ENCODE data around the gene RB1.
"Not testable (repeated sequence)": the region's sequence is repeated elsewhere in the genome, so short reads cannot be mapped to it uniquely, and the experiment has no call there.

The RB1 gene

DNA sequence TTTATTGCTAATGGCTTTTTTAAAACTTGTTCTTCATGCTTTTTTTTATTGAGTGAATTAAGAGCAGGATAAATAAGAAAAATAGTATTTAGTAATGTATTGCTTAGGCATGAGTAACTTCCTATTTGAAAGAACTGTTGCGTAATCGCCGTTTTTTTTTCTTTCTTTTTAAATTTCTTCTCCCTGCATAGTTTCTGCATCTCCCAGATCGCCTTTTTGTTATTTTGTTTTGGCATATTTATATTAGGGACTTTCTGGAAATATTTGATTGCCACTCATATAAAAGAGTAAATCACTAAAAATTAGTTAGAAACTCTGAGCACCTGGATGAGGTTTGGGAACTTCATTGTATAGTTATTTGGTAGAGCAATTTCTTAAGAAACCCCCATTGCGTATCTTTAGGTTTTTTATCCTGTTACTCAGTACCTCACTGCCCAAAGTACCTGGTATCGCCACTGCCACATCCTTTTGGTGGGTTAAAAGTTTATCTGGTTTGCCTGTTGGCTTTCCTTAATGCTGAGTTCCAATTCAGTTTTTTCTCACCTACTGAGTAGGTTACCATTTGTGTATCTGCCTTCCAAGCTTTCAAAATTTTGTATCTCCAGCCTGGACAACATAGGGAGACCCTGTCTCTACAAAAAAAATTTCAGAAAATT lies 145.5 kb downstream of the RB1 start:
- no peak for DNase-seq (ENCODE audit: low read depth in 2 of 2)

DNA sequence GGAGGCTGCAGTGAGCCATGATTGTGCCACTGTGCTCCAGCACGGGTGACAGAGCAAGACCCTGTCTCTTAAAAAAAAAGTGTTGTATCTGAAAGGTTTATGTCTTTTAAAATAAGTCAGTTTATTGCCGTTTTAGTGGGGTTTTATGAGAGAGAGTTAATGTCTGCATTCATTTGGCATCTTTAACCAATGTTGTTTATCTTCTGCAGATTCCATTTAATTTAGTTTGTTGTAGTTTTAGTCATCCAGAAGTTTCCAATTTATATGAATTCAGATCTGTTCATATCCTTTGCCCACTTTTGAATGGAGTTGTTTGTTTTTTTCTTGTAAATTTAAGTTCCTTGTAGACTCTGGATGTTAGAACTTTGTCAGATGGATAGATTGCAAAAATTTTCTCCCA lies 146.1 kb downstream of the RB1 start:
- DNase-seq (ENCODE audit: low read depth in 2 of 2): no peak

DNA sequence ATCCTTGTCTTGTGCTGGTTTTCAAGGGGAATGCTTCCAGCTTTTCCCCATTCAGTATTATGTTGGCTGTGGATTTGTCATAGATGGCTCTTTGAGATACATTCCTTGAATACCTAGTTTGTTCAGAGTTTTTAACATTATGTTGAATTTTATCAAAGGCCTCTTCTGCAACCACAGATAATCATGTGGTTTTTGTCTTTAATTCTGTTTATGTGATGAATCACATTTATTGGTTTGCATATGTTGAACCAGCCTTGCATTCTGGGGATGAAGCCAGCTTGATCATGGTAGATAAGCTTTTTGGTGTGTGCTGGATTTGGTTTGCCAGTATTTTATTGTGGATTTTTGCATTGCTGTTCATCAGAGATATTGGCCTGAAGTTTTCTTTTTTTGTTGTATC lies 147.6 kb downstream of the RB1 start:
- not testable (repeated sequence) for DNase-seq (ENCODE audit: low read depth in 2 of 2)

DNA sequence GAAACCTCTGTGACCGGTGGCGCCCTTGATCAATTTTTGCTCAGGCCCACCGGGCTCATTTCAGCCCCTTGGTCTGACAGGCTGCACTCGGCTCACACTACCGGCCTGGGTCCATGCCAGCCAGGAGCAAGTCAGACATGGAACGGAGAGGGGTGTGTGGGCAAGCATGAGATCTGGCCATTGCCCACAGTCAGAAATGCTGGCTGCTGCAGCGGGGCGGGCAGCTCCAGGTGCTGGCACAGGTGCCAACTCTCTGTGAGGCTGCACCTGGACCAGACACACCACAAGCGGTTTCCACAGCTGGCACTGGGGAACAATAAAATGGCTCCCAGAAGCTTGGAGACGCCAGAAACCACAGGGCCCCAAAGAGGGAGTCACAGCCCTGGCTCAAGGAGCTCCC lies 153.0 kb downstream of the RB1 start:
- no peak for DNase-seq (ENCODE audit: low read depth in 2 of 2)

DNA sequence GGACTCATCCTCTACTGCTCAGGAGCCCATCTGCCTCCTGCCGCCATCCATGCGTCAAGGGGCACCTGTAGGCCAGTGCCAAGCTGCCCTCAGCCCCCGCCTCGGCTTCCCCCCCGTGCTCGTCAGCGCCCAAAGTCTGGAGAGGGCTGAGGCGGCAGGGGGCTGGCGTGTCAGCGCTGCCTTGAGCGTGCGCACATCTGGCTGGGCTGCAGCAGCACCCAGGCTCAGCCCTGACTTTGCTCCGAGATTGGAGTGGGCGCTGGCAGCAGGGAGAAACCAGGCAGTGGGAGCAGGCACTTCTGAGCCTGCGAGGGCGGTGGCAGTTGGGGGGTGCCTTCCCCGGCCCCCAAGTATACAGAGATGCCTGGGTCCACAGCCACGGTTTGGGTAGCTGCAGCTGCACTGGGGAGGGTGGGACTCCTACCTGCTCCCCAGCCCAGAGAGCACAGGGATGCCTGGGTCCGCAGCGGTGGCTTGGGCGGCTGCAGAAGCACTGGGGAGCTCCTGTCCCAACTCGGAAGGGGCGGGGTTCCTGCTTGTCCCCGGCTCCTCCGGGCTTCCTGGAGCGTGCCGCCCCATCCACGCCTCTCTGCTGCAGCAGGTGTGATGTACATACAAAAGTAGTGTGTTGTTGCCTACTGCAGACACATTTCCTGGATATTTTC lies 154.2 kb downstream of the RB1 start:
- no peak for DNase-seq (ENCODE audit: low read depth in 2 of 2)

DNA sequence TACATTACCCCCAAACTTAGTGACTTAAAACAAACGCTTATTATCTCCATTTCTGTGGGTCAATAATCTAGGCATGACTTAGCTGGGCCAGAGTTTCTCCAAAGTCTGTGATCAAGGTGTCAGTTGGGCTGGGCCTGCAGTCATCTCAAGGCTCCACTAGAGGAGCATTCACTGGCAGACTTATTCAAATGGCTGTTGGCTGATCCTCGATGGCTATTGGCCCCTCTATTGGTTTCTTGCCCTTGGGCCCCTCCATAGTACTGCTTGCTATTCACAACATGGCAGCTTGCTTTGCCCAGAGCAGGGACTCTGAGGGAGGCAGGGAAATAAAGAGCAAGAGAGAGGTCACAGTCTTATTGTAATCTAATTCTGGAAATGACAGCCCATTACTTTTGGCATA lies 171.7 kb downstream of the RB1 start:
- no peak for DNase-seq (ENCODE audit: low read depth in 2 of 2)

DNA sequence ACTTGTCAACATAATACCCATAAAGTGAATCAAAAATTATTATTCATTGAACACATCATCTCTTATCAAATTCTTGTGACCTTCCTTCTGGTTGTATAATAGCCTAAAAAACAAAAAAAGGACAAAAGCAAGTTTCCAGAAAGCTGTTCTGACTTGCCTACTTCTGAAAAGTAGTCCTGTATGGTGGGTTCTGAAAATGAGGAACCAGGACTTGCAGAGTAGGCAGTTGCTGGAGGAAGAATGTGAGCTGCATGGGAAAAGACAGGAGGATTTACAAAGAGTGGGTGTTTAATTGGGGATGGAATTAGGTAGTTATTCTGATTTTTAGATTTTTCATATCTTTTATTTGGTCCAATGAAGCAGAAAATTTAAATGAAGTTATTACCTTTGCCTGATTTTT lies 172.7 kb downstream of the RB1 start:
- DNase-seq (ENCODE audit: low read depth in 2 of 2): no peak

DNA sequence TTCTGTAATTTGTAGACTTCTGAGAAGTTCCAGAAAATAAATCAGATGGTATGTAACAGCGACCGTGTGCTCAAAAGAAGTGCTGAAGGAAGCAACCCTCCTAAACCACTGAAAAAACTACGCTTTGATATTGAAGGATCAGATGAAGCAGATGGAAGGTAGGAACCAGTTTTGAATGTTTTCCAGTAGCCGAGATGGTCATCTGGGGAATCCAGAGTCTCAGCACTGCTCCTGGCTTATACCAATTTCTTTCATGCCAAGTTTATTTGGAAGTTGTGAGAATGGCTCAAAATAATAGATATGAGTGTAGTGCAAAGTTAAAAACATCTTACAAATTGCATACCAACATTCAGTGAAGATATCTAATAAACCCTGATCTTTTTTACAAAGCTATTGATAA lies 173.1 kb downstream of the RB1 start:
- DNase-seq (ENCODE audit: low read depth in 2 of 2): no peak

DNA sequence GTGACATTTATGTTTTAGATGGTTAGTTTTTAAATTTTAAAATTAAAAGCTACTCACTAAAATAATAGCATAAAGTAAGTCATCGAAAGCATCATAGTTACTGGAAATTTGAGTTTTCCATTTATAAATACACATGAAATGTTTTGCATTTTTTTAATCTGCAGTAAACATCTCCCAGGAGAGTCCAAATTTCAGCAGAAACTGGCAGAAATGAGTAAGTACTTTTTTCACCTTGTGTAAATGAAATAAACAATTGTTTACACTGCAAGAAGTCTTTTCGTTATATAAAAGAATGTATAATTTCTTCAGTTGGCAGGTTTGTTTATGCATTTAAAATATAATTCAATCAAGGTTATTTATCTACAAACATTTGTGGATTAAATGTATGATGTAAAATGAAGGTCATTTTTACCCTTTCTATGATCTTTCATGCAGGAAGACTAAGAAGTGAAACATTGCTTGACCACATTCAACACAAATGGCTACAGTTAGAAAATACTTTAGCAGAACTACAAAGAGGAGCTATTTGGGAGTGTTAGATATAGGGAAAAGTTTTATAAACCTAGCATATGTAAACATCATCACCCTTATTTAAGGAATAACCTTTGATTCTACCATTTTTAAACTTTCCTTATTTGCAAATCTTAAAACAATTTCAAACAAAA lies 173.8 kb downstream of the RB1 start:
- no peak for DNase-seq (ENCODE audit: low read depth in 2 of 2)

DNA sequence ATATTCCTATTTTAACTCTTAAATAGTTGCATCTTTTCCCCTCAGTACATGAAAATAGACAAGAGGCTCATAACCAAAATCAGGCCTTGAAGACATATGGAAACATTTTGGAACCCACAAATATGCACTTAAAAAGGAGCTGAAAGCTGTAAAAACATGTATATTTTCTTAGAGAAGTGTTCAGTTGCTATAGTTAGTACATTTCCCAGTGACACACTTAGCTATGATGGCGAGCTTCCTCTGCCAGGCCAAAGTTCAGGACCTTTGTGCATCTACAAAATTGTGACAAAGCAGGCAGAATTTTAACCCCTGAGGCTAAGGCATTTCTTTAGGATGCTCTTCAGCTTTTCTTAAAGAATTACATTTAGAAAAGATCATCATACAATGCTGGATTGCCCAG lies 174.8 kb downstream of the RB1 start:
- no peak for DNase-seq (ENCODE audit: low read depth in 2 of 2)

DNA sequence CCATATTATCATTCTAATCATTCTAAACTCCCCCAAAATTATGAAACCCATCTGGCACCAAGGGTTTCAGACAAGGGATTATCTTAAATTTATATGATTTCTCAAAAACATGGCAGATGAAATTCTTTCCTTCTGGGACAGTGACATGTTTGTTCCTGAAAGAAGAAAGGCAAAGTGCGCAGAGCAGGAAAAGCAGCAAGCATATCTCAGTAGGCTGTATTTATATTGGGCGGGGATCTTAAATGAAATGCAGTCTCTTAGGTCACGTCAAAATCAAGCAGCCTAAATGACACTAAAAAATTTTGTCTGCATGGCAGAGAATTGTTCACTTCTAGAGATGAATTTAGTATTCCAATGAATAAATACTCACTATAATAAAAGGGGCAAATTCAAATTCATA lies 180.0 kb downstream of the RB1 start:
- DNase-seq (ENCODE audit: low read depth in 2 of 2): no peak

DNA sequence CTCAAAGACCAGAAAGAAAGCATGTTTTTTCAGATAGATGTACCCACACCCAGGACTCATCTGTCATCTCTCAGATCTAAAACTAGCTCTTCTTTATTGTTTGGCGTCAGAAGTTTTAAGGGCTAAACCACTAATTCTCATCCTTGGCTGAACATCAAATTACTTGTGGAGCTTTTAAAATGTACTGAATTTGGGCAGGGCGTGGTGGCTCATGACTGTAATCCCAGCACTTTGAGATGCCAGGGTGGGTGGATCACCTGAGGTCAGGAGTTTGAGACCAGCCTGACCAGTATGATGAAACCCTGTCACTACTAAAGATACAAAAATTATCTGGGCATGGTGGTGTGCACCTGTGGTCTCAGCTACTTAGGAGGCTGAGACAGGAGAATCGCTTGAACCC lies 181.9 kb downstream of the RB1 start:
- DNase-seq (ENCODE audit: low read depth in 2 of 2): no peak

DNA sequence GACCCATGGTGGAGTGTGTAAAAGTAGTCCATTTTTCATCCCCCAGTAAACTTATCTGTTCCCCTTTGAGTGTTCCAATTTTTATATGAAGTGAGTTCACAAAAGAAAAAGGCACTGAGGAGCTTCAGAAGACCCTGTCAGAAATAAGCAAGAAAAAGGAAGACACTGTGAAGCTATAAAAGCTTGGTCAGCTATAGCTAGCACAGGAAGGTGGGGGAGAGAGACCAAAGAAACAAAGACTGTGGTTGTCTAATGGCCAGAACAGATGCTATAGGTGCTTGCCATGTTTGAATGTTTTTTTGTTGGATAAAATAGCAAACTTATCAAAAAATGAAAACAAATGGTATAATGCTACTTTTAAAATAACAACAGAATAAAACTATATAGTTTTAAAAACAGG lies 182.8 kb downstream of the RB1 start:
- no peak for DNase-seq (ENCODE audit: low read depth in 2 of 2)

DNA sequence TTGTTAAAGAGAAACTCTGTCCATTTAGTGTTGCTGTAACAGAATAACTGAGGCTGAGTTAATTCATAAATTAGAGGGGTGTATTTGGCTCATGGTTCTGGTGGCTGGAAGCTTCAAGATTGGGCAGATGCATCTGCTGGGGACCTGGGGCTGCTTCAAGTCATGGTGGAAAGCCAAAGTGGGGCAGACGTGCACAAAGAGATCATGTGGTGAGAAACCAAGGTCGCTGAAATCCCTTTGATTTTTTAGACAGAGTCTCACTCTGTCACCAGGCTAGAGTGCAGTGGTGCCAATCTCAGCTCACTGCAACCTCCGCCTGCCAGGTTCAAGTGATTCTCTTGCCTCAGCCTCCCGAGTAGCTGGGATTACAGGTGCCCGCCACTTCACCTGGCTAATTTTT lies 183.3 kb downstream of the RB1 start:
- no peak for DNase-seq (ENCODE audit: low read depth in 2 of 2)

DNA sequence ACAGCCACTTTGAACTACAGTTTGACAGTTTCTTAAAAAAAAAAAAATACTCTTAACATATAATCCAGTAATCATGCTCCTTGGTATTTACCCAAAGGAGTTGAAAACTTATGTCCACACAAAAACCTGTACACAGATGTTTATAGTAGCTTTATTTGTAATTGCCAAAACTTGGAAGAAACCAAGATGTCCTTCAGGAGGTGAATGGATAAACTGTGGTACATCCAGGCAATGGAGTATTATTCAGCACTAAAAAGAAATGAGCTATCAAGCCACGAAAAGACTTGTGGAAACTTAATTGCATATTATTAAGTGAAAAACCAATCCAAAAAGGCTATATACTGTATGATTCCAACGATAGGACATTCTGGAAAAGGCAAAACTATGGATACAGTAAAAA lies 184.4 kb downstream of the RB1 start:
- no peak for DNase-seq (ENCODE audit: low read depth in 2 of 2)

DNA sequence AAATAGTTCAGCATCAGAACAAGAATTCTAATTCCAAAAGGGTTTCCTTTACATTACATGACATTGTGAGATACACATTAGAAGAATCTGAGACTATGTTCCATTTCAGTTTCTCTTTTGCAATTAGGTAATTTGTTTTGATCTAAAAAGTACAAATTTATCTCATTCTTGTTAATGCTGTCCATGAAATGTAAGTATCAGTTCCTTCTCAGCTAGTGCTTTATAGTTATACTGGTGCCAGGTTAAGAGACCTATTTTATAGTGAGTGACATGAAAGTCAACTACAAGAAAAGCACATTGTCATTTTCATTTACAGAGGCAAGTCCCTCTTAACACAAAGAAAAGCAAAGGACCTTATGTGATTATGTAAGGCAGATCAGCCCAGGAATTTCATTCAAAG lies 185.4 kb downstream of the RB1 start:
- no peak for DNase-seq (ENCODE audit: low read depth in 2 of 2)

DNA sequence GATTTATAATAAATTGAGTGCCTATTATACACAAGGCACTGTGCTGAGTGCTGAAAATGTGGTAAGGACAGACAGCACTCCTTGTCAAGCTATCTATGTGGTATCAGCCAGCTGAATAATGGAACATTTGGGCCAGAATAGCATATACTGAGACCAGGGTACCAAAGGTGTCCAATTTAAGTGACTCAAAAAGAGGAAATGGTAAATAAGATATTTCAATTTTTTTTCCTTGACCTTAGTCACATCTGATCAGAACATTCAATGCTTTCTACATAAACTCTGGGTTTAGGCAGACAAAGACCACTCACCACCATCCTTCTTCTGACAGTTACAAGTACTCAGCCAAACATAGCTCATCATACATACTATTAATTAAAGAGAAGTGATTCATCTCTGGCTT lies 186.1 kb downstream of the RB1 start:
- no peak for DNase-seq (ENCODE audit: low read depth in 2 of 2)

DNA sequence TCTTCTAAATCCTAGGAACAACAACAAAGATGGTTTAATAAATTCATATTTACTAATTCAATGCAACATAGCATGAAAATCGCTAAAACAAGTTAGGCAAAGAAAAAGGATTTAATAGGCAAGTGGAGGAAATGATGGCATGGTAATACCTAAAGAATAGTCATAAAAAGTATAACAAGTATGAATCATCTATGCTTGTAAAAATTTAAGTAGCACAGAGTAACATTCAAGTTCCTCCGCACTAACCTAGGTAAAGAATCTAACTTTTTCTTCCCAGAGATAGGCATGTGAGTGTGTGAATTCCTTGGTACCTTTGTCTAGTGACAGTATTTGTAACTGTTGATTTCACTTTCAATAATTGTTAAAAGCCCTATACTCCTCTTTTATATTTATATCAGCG lies 186.7 kb downstream of the RB1 start:
- DNase-seq (ENCODE audit: low read depth in 2 of 2): no peak

DNA sequence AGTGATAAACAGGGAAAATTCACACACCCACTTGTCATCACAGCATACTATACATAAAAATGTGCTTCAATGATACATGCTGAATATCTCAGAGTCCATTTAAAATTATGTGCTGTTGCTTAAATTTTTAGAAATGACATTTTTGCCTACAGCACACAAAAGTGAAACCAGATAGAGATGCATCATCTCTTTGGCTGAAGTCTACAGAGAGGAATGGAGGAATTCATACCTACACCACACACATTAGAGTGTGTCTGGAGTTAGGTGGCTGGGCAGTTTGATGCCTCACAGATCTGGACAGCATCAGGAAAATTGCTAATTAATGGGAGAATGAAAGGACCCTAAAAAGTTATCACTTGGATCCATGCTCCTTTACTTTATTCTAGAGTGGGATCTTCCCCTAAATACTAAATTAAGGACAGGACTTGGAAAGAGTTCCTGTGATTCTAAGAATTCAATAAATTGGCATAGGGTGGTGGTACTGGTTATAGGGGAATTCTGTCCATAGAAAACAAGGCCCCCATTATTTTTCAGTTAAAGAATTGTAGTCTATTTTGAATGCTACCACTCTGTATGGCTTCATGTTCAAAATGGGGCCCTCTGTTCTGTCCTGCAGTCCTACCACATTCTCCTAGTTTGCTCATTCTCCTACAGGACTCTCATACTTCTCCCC lies 188.0 kb downstream of the RB1 start:
- DNase-seq (ENCODE audit: low read depth in 2 of 2): no peak

DNA sequence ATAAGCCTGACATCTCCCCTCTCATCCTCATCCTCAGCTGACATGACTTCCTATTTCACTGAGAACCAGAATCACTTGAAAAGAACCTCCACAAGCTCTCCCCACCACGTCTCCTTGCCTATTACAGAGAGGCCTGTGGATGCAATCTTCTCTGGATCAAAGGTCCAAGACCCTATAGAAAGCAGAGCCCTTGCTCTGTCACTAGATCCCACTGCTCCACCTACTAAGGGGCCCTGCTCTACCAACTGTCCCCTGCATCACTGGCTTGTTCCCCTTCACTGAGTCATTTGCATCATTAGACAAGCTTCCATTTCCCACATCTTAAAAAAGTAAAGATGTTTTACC lies 188.5 kb downstream of the RB1 start:
- no peak for DNase-seq (ENCODE audit: low read depth in 2 of 2)

DNA sequence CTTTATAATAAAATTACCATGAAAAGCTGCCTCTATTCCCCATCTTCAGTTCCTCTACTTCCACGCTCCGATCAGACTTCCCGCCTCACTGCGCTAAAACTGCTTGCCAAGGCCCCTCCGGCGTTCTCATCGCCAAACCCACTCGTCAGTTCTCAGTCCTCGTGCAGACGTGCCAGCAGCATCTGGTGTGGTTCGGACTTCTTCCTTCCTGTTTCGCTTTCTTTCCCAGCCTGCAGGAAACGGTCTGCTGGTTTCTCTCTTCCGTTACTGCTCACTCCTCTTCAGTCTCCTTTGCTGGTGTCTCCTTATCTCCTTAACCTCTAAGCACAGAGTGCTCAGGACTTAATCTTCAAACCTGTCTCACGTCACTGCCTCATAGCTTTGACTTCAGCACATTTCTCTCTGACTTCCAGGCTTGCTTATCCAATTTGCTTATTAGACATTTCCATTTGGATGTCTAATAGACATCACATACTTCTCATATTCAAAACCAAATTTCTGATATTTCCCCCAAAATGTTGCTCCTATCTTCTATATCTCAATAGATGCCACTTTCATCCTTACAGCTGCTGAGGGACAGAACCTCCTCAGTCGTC lies 189.0 kb downstream of the RB1 start:
- DNase-seq (ENCODE audit: low read depth in 2 of 2): peak; percentile 53 to 54

DNA sequence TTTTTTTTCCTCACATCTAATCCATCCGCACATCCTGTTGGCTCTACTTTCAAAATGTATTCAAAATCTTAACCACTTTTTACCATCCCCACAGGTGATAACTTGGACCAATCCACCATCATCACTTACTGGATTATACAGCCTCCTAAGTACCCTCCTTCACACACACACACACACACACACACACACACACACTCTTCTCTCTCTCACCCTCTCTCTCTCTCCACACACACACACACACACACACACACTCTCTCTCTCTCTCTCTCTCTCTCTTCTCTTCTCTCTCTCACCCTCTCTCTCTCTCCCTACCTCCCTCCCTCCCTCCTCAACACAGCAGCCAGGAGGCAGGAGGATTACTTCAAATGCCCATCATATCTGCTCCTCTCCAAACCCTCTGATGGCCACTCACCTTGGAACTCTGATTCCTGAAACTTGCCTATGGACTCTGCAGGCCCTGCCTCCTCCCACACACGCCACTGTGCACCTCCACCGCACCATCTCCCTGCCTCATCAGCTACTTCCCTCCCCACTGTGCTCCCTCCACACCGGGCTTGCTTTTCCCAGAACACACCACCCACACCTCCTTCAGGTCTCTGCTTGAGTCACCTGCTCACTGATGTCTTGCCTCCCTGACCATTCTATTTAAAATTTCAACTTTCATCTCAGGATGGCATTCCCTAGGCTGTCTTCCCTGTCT lies 189.7 kb downstream of the RB1 start:
- no peak for DNase-seq (ENCODE audit: low read depth in 2 of 2)
